ENCODE results near the gene SYNE1.

DNA sequence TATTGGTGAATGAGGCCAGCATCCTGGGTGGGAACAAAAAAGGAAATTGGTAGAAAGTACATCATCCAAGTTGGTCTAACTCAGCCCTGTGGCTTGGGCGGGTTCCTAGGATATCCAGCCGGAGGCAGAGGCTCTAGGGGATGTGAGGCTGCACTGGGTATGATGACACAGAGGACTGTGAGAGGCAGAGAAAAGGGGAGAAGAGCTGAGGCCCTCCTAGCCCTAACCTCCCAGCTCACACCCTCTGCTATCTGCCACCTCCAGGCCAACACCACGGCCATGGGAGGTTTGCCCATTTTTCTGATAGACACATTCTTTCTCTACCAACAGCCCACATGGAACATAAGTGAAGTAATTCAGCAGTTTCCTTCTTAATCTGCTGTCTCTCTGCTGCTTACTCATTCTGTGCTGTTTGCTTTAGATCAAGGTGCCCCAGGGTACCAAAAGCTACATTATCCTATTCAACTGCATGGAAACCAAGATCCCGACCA, 545.3 kb downstream of the SYNE1 start:
- TF ChIP-seq, protein P1, sequence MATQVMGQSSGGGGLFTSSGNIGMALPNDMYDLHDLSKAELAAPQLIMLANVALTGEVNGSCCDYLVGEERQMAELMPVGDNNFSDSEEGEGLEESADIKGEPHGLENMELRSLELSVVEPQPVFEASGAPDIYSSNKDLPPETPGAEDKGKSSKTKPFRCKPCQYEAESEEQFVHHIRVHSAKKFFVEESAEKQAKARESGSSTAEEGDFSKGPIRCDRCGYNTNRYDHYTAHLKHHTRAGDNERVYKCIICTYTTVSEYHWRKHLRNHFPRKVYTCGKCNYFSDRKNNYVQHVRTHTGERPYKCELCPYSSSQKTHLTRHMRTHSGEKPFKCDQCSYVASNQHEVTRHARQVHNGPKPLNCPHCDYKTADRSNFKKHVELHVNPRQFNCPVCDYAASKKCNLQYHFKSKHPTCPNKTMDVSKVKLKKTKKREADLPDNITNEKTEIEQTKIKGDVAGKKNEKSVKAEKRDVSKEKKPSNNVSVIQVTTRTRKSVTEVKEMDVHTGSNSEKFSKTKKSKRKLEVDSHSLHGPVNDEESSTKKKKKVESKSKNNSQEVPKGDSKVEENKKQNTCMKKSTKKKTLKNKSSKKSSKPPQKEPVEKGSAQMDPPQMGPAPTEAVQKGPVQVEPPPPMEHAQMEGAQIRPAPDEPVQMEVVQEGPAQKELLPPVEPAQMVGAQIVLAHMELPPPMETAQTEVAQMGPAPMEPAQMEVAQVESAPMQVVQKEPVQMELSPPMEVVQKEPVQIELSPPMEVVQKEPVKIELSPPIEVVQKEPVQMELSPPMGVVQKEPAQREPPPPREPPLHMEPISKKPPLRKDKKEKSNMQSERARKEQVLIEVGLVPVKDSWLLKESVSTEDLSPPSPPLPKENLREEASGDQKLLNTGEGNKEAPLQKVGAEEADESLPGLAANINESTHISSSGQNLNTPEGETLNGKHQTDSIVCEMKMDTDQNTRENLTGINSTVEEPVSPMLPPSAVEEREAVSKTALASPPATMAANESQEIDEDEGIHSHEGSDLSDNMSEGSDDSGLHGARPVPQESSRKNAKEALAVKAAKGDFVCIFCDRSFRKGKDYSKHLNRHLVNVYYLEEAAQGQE (IDR thresholded peaks at IDR 0.05): no peak
- TF ChIP-seq POLR2A (IDR thresholded peaks at IDR 0.05; ENCODE audit: low read length) (no peak), BHLHE40 (IDR thresholded peaks at IDR 0.05; ENCODE audit: low read depth, low read length) (no peak), E2F6 (IDR thresholded peaks at IDR 0.05; ENCODE audit: borderline replicate concordance, low read depth) (no peak)
- TF ChIP-seq, protein P2, sequence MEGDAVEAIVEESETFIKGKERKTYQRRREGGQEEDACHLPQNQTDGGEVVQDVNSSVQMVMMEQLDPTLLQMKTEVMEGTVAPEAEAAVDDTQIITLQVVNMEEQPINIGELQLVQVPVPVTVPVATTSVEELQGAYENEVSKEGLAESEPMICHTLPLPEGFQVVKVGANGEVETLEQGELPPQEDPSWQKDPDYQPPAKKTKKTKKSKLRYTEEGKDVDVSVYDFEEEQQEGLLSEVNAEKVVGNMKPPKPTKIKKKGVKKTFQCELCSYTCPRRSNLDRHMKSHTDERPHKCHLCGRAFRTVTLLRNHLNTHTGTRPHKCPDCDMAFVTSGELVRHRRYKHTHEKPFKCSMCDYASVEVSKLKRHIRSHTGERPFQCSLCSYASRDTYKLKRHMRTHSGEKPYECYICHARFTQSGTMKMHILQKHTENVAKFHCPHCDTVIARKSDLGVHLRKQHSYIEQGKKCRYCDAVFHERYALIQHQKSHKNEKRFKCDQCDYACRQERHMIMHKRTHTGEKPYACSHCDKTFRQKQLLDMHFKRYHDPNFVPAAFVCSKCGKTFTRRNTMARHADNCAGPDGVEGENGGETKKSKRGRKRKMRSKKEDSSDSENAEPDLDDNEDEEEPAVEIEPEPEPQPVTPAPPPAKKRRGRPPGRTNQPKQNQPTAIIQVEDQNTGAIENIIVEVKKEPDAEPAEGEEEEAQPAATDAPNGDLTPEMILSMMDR (IDR thresholded peaks at IDR 0.05): no peak
- TF ChIP-seq, protein P3, sequence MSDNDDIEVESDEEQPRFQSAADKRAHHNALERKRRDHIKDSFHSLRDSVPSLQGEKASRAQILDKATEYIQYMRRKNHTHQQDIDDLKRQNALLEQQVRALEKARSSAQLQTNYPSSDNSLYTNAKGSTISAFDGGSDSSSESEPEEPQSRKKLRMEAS (IDR thresholded peaks at IDR 0.05): no peak

All from A549 (cell line).